Immature natural killer cell (primary cell): ENCODE measurements around the gene ZNF786. TPM values are rescaled to one million over a fixed set of nuclear protein-coding genes. Genes with fewer than 3 reads are reported as not detected.

Experiments used
- polyA plus RNA-seq, 3 donors: library from polyadenylated mRNA; unstranded; fragments of 300-500 nt; fragmentation: Illumina TruSeq; gene quantifications; one replicate each; pipeline ENCODE4 v1.2.3, GENCODE V29; 2021

ZNF786 gene
- polyA plus RNA-seq, 3 donors from 2014 or later: 1.1 to 15.8 (median 2.6) TPM

Other genes starting within 250 kb of the ZNF786 start
- gene EZH2, start 206.4 kb downstream of the ZNF786 start, polyA plus RNA-seq: 1 to 10 TPM; 5.0 to 9.5 (median 6.6) TPM
- 100 to 1,000 TPM in 2 of 3 donors, 10 to 100 TPM in 1; 84.4 to 160 (median 125) TPM for gene PDIA4, start 62.2 kb downstream of the ZNF786 start, polyA plus RNA-seq
- gene ZNF425, start 35.6 kb upstream of the ZNF786 start, polyA plus RNA-seq: 1 to 10 TPM in 1 of 3 donors, under 1 TPM in 1, not detected in 1; 0.20 to 1.9 TPM
- gene ZNF398, start 56.7 kb upstream of the ZNF786 start, polyA plus RNA-seq: 10 to 100 TPM in 1 of 3 donors, 1 to 10 TPM in 2; 1.1 to 18.5 (median 6.8) TPM
- gene ZNF282, start 104.8 kb upstream of the ZNF786 start, polyA plus RNA-seq: 1 to 10 TPM in 2 of 3 donors, under 1 TPM in 1; 0.54 to 2.3 (median 1.2) TPM
- 10 to 100 TPM in 1 of 3 donors, 1 to 10 TPM in 2; 1.3 to 10.7 (median 3.7) TPM for gene ZNF212, start 148.9 kb upstream of the ZNF786 start, polyA plus RNA-seq
- 1 to 10 TPM; 1.6 to 4.4 (median 3.0) TPM for gene ZNF783, start 171.5 kb upstream of the ZNF786 start, polyA plus RNA-seq